BLaER1 (cell line): ENCODE results near the gene SYTL3.

Source experiments
- H3K27ac ChIP-seq: shearing (Covaris generic); formaldehyde crosslinking; 2 replicates; pipeline ENCODE4 v1.8.1; 2022
- H3K27me3 ChIP-seq: shearing (Covaris generic); formaldehyde crosslinking; 2 replicates; pipeline ENCODE4 v1.8.1; 2022
- H3K36me3 ChIP-seq: shearing (Covaris generic); formaldehyde crosslinking; 2 replicates; pipeline ENCODE4 v1.8.1; 2022
- H3K4me1 ChIP-seq: shearing (Covaris generic); formaldehyde crosslinking; 2 replicates; pipeline ENCODE4 v1.8.1; 2022
- H3K4me2 ChIP-seq: shearing (Covaris generic); formaldehyde crosslinking; 2 replicates; pipeline ENCODE4 v1.8.1; 2022
- H3K4me3 ChIP-seq: shearing (Covaris generic); formaldehyde crosslinking; 2 replicates; pipeline ENCODE4 v1.8.1; 2022
- H3K9ac ChIP-seq: shearing (Covaris generic); formaldehyde crosslinking; 2 replicates; pipeline ENCODE4 v1.8.1; 2022
- H3K9me3 ChIP-seq: shearing (Covaris generic); formaldehyde crosslinking; 2 replicates; pipeline ENCODE4 v1.8.1; 2022
- H4K20me1 ChIP-seq: shearing (Covaris generic); formaldehyde crosslinking; 2 replicates; pipeline ENCODE4 v1.8.1; 2022
- Cebpa-rat ChIP-seq: shearing (Covaris generic); IDR thresholded peaks from 2 replicates; pipeline ENCODE4 v1.8.1; 2022

SYTL3 gene

DNA sequence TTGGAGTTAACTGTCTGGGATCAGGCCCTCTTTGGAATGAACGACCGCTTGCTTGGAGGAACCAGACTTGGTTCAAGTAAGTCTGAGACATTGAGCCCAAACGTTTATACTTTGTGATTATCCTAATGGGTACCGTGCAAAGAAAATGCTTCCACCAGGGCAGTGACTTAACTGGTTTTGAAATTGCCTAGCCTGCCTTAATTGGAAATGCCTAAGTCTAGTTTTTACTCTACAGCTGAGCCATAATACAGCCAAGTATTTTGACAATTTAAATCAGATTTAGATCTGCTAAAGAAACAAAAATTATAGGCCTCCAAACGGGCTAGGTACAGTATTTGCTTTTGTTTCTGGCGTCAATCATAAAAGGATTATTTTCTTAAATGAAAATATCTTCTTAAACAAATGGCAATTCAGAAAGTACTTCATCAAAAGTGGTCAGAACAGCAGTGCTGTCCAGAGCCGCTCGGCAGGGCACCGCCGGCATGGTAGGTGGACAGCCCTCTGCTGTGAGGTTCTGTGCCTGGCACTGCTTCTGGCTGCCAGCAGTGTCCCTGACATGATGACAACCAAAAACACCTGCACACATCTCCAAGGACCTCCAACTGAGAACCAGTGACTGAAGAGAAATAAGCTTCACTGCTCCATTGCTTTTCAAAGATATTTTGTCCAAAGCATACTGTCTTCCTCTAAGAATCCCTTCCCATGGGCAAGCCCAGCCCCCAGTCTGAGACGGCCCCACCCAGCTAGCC is 113.8 kb downstream of the SYTL3 start:
- Histone ChIP-seq H3K9me3 (no peaks in the 10 kb centered on the region), H3K27me3 (no peaks in the 10 kb centered on the region; the same call in 1 of the 2 replicates), H3K4me2 (peak overlapping the region; percentile 71), H3K4me3 (no peak overlapping the region), H4K20me1 (peaks cover 22% of the 10 kb centered on the region), H3K27ac (peak overlapping the region; percentile 44; the same call in 1 of the 2 replicates), H3K36me3 (peaks cover 39% of the 10 kb centered on the region), H3K9ac (peak overlapping the region; percentile 25), H3K4me1 (peaks cover 99% of the 10 kb centered on the region)
- no peak for TF ChIP-seq Cebpa-rat

DNA sequence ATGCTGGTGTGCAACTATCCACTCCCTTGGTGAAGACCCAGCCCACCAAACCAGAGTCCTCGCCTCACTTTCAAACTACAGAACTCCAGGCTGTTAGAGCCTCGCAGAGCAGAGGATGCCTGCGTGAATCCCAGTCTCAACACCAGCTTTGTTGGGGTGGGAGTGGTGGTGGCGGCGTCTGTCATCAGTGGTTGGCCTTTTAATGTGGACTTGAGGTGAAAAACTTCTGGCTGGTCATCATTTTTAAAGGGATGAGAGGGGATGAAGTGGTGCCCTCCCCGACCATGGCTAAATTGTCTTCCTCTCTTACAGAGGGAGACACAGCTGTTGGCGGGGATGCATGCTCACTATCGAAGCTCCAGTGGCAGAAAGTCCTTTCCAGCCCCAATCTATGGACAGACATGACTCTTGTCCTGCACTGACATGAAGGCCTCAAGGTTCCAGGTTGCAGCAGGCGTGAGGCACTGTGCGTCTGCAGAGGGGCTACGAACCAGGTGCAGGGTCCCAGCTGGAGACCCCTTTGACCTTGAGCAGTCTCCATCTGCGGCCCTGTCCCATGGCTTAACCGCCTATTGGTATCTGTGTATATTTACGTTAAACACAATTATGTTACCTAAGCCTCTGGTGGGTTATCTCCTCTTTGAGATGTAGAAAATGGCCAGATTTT is 114.5 kb downstream of the SYTL3 start:
- Histone ChIP-seq H3K4me2 (peak overlapping the region; percentile 71), H3K4me3 (no peak overlapping the region), H4K20me1 (peaks cover 29% of the 10 kb centered on the region), H3K27ac (peak overlapping the region; percentile 36; the same call in 1 of the 2 replicates), H3K9ac (peak overlapping the region; percentile 25; the same call in 1 of the 2 replicates), H3K27me3 (no peaks in the 10 kb centered on the region; the same call in 1 of the 2 replicates), H3K9me3 (no peaks in the 10 kb centered on the region), H3K4me1 (peaks cover 99% of the 10 kb centered on the region), H3K36me3 (peaks cover 46% of the 10 kb centered on the region)
- TF ChIP-seq Cebpa-rat = no peak

DNA sequence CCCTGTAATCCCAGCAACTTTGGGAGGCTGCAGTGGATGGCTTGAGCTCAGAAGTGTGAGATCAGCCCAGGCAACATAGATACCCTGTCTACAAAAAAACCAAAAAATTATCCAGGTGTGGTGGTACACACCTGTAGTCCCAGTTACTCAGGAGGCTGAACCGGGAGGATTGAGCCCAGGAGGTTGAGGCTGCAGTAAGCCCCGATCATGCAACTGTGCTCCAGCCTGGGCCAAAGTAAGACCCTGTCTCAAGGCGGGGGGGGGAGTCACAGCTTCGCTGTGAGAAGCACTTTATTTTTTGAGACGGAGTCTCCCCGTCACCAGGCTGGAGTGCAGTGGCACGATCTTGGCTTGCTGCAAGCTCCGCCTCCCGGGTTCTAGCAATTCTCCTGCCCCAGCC is 115.1 kb downstream of the SYTL3 start:
- no peak for TF ChIP-seq Cebpa-rat
- H3K27ac ChIP-seq = no peak overlapping the region
- no peaks in the 10 kb centered on the region for H3K9me3 ChIP-seq
- H3K27me3 ChIP-seq = no peaks in the 10 kb centered on the region; the same call in 1 of the 2 replicates
- no peak overlapping the region for H3K4me3 ChIP-seq
- peaks cover 34% of the 10 kb centered on the region for H4K20me1 ChIP-seq
- H3K4me2 ChIP-seq = peak overlapping the region; percentile 71
- H3K36me3 ChIP-seq = peaks cover 52% of the 10 kb centered on the region
- H3K4me1 ChIP-seq = peaks cover 99% of the 10 kb centered on the region
- H3K9ac ChIP-seq = no peak overlapping the region

DNA sequence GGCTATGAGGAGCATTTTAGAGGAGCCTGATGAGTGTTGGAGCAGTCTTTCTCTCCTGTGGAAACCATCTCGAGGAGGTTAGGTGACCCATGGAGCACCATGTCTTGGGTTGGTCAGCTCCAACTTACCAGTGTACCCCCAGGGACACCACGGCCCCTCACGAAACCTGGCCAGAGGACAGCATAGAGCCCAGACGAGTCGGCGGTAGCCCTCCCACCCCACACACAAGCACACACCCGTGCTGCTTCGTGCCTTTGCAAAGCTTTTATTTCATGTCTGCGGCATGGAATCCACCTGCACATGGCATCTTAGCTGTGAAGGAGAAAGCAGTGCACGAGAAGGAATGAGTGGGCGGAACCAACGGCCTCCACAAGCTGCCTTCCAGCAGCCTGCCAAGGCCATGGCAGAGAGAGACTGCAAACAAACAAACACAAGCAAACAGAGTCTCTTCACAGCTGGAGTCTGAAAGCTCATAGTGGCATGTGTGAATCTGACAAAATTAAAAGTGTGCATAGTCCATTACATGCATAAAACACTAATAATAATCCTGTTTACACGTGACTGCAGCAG is 115.7 kb downstream of the SYTL3 start:
- H3K9ac ChIP-seq = no peak overlapping the region
- peaks cover 99% of the 10 kb centered on the region for H3K4me1 ChIP-seq
- H3K27ac ChIP-seq = no peak overlapping the region
- no peak overlapping the region for H3K4me3 ChIP-seq
- peaks cover 40% of the 10 kb centered on the region for H4K20me1 ChIP-seq
- H3K4me2 ChIP-seq = no peak overlapping the region
- H3K27me3 ChIP-seq = no peaks in the 10 kb centered on the region; the same call in 1 of the 2 replicates
- peaks cover 58% of the 10 kb centered on the region for H3K36me3 ChIP-seq
- TF ChIP-seq Cebpa-rat = no peak
- H3K9me3 ChIP-seq = no peaks in the 10 kb centered on the region

DNA sequence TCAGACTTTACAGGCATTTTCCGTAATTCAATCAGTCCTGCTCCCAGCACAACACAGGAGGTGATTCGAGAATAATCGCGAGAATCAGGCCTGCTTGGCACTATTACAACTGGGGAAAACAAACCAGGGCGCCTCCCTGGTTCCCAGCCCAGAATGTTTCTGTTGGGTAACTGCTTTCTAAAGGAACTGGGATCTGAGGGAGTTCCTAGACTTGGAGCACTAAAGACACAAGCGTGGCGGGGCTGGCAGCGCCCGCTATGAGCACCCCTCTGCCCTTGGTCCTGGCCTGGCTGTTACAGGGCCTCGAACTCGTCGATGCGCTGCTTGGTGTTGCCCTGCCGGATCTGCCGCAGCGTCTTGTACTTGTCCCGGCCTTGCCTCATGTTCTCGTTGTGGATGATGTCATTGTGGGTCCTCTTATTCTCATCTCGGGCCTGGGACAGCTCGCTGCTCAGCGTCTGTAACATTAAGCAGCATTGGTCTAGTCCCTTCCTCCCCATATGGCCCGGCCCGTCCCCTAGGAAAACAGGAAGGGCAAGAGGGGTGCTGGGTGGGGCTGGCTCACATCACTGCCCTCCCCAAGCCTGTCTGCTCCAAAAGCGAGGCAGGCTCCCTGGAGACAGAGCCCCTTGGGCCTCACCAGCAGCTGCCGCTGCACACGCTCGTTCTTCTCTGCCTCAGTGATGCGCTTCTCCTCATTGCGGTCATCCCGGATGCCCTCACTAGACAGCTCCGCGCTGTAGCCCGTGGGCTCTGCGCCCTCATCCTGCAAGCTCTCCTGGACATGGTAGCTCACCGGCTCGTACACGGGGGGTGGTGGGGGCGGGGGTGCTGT is 117.0 kb downstream of the SYTL3 start:
- H3K4me2 ChIP-seq = peak overlapping the region; percentile 86
- H3K36me3 ChIP-seq = peaks cover 65% of the 10 kb centered on the region
- H3K27me3 ChIP-seq = no peaks in the 10 kb centered on the region
- H3K4me3 ChIP-seq = peak overlapping the region; percentile 29; the same call in 1 of the 2 replicates
- peaks cover 99% of the 10 kb centered on the region for H3K4me1 ChIP-seq
- H3K9me3 ChIP-seq = no peaks in the 10 kb centered on the region
- peak overlapping the region; percentile 77 for H3K27ac ChIP-seq
- peak overlapping the region; percentile 55; the same call in 1 of the 2 replicates for H3K9ac ChIP-seq
- no peak for TF ChIP-seq Cebpa-rat
- H4K20me1 ChIP-seq = peaks cover 53% of the 10 kb centered on the region

DNA sequence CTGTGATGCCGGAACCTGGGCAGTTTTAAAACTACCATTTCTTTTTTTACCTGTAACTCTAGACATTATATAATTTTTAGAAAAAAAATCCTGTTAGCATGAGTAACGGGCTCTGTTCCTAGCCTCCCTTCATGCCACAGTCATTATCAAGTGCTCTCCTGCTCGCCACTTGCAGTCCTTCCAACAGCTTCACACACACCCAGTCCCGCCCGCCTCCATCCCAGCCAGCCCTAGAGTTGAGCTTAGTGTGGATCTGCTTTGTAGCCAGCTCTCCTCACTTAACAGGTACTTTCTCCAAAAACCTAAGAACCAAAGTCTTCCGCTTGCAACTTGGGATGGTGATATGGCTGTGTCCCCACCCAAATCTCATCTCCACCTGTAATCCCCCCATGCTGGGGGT is 117.9 kb downstream of the SYTL3 start:
- peak overlapping the region; percentile 29; the same call in 1 of the 2 replicates for H3K4me3 ChIP-seq
- no peaks in the 10 kb centered on the region for H3K27me3 ChIP-seq
- H3K27ac ChIP-seq = peak overlapping the region; percentile 77
- peaks cover 61% of the 10 kb centered on the region for H4K20me1 ChIP-seq
- H3K4me1 ChIP-seq = peaks cover 100% of the 10 kb centered on the region
- H3K9me3 ChIP-seq = no peaks in the 10 kb centered on the region
- peak overlapping the region; percentile 86 for H3K4me2 ChIP-seq
- no peak for TF ChIP-seq Cebpa-rat
- H3K9ac ChIP-seq = peak overlapping the region; percentile 55; the same call in 1 of the 2 replicates
- H3K36me3 ChIP-seq = peaks cover 74% of the 10 kb centered on the region

DNA sequence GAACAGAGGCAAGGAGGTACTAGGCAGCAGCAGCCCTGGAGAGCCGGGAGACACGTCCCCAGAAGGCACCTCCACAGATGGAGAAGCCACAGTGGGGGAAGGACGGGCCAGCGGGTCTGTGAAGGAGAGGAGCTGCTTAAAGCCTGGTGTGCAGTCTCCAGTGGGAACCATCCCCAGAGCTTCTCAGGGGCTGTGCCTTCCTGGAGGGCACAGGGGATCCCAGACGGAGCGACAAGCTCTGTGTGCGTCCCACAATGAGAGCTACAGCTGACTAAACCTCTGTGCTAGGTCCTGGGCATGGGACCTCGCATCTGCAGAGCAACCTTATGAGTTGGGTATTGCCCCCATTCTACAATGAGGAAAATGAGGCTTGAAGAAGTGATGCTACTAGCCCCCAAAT is 118.6 kb downstream of the SYTL3 start:
- Histone ChIP-seq H3K27ac (peak overlapping the region; percentile 77), H4K20me1 (peaks cover 62% of the 10 kb centered on the region), H3K9ac (peak overlapping the region; percentile 55; the same call in 1 of the 2 replicates), H3K9me3 (no peaks in the 10 kb centered on the region), H3K4me3 (no peak overlapping the region), H3K4me1 (peaks cover 100% of the 10 kb centered on the region), H3K4me2 (peak overlapping the region; percentile 86), H3K36me3 (peaks cover 81% of the 10 kb centered on the region), H3K27me3 (no peaks in the 10 kb centered on the region)
- TF ChIP-seq Cebpa-rat = no peak

DNA sequence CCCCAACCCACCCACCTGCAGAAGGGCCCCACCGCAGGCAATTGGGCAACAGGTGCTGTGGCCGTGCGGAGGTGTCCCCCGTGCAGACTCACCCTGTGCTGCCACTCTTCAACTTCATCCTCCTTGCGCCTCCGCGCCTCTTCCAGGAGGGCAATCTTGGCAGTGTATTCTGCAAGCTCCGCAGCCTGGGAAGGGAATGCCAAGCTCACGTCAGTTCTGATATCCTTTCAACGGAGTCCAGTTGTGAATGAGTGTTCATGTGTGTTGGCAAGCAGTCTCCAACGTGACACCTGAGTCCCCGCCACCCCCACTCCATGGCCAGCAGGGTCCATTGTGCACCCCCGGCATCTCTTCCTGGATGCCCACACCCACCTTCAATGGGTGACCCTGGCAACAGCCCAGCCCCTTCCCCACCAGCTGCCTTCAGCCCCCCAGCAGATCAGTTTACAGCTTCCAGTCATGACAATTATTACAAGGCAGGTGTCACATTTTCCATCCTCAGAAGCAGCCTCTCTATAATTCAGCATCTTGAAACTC is 119.4 kb downstream of the SYTL3 start:
- Histone ChIP-seq H3K4me2 (peak overlapping the region; percentile 86), H3K27ac (0 out of 2 replicates have a peak overlapping the region, but pooled peaks have one; percentile 77), H3K36me3 (peaks cover 84% of the 10 kb centered on the region), H3K4me1 (peaks cover 100% of the 10 kb centered on the region), H3K9me3 (no peaks in the 10 kb centered on the region), H3K27me3 (no peaks in the 10 kb centered on the region), H3K4me3 (no peak overlapping the region), H3K9ac (no peak overlapping the region), H4K20me1 (peaks cover 71% of the 10 kb centered on the region)
- TF ChIP-seq Cebpa-rat = no peak
